ENCODE data around the gene ZBTB17.

The ZBTB17 gene

GRCh38 chr1:15950763-15951295 lies 25.1 kb downstream of the ZBTB17 start:
- no peak overlapping the region for H3K4me2 ChIP-seq (ENCODE audit: low read length)
- no peaks in the 10 kb centered on the region for H3K27me3 ChIP-seq (ENCODE audit: control insufficient read depth, low read length)
- no peaks in the 10 kb centered on the region for H3K9me3 ChIP-seq (ENCODE audit: control insufficient read depth, insufficient read depth, low read length)
- no peak overlapping the region for H3K4me3 ChIP-seq (ENCODE audit: low read length)
- no peaks in the 10 kb centered on the region; the same call in 1 of the 2 replicates for H3K4me1 ChIP-seq (ENCODE audit: control insufficient read depth, low read length)
- H3K9me2 ChIP-seq (replicated peaks; ENCODE audit: control insufficient read depth, low read length), result no peaks in the 10 kb centered on the region
- peaks cover 72% of the 10 kb centered on the region for H3K36me3 ChIP-seq (ENCODE audit: control insufficient read depth, low read length)
- peaks cover 3% of the 10 kb centered on the region; the same call in 1 of the 2 replicates for H3F3A ChIP-seq (ENCODE audit: control insufficient read depth, insufficient read depth)
- no peak for TF ChIP-seq CTCF (IDR thresholded peaks at IDR 0.05; ENCODE audit: low read depth, low read length, poor library complexity, severe bottlenecking)
- no peak for TF ChIP-seq EZH2phosphoT487 (IDR thresholded peaks at IDR 0.05; ENCODE audit: borderline replicate concordance, low read length)
- H3K27ac ChIP-seq (ENCODE audit: low read depth, low read length), result no peak overlapping the region
- peaks cover 2% of the 10 kb centered on the region for H4K20me1 ChIP-seq (ENCODE audit: control insufficient read depth, insufficient read depth, low read depth, low read length)
- H3K79me2 ChIP-seq (ENCODE audit: control insufficient read depth, low read length), result peaks cover 61% of the 10 kb centered on the region

GRCh38 chr1:15950302-15950701 lies 25.6 kb downstream of the ZBTB17 start:
- Histone ChIP-seq H3K27ac (ENCODE audit: low read depth, low read length) (no peak overlapping the region), H3K4me3 (ENCODE audit: low read length) (no peak overlapping the region), H4K20me1 (ENCODE audit: control insufficient read depth, insufficient read depth, low read depth, low read length) (peaks cover 2% of the 10 kb centered on the region), H3K4me2 (ENCODE audit: low read length) (no peak overlapping the region), H3K27me3 (ENCODE audit: control insufficient read depth, low read length) (no peaks in the 10 kb centered on the region), H3K36me3 (ENCODE audit: control insufficient read depth, low read length) (peaks cover 77% of the 10 kb centered on the region), H3K9me3 (ENCODE audit: control insufficient read depth, insufficient read depth, low read length) (no peaks in the 10 kb centered on the region), H3K79me2 (ENCODE audit: control insufficient read depth, low read length) (peaks cover 57% of the 10 kb centered on the region), H3K4me1 (ENCODE audit: control insufficient read depth, low read length) (no peaks in the 10 kb centered on the region; the same call in 1 of the 2 replicates), H3K9me2 (replicated peaks; ENCODE audit: control insufficient read depth, low read length) (no peaks in the 10 kb centered on the region), H3F3A (ENCODE audit: control insufficient read depth, insufficient read depth) (peaks cover 3% of the 10 kb centered on the region; the same call in 1 of the 2 replicates)
- no peak for TF ChIP-seq CTCF (IDR thresholded peaks at IDR 0.05; ENCODE audit: low read depth, low read length, poor library complexity, severe bottlenecking)
- no peak for TF ChIP-seq EZH2phosphoT487 (IDR thresholded peaks at IDR 0.05; ENCODE audit: borderline replicate concordance, low read length)

- Histone ChIP-seq H3K9me2 (replicated peaks; ENCODE audit: control insufficient read depth, low read length) (no peaks in the 10 kb centered on the region), H3K27me3 (ENCODE audit: control insufficient read depth, low read length) (no peaks in the 10 kb centered on the region), H4K20me1 (ENCODE audit: control insufficient read depth, insufficient read depth, low read depth, low read length) (peaks cover 2% of the 10 kb centered on the region), H3K27ac (ENCODE audit: low read depth, low read length) (no peak overlapping the region), H3F3A (ENCODE audit: control insufficient read depth, insufficient read depth) (peaks cover 3% of the 10 kb centered on the region; the same call in 1 of the 2 replicates), H3K4me3 (ENCODE audit: low read length) (no peak overlapping the region), H3K79me2 (ENCODE audit: control insufficient read depth, low read length) (peaks cover 54% of the 10 kb centered on the region), H3K36me3 (ENCODE audit: control insufficient read depth, low read length) (peaks cover 81% of the 10 kb centered on the region), H3K4me2 (ENCODE audit: low read length) (no peak overlapping the region), H3K9me3 (ENCODE audit: control insufficient read depth, insufficient read depth, low read length) (no peaks in the 10 kb centered on the region), H3K4me1 (ENCODE audit: control insufficient read depth, low read length) (no peaks in the 10 kb centered on the region; the same call in 1 of the 2 replicates)
- TF ChIP-seq EZH2phosphoT487 (IDR thresholded peaks at IDR 0.05; ENCODE audit: borderline replicate concordance, low read length) (no peak), CTCF (IDR thresholded peaks at IDR 0.05; ENCODE audit: low read depth, low read length, poor library complexity, severe bottlenecking) (no peak)
Observed at GRCh38 chr1:15949453-15950245, 26.3 kb downstream of the ZBTB17 start.

All from DOHH2 (cell line).